Measurements from ENCODE around the gene MMP12.

The MMP12 gene

GRCh38 chr11:102850973-102851745 lies 23.6 kb downstream of the MMP12 start:
- no peak for DNase-seq

GRCh38 chr11:102849311-102849710 lies 25.5 kb downstream of the MMP12 start:
- DNase-seq = no peak

GRCh38 chr11:102846292-102846691 lies 28.5 kb downstream of the MMP12 start:
- DNase-seq = no peak

- DNase-seq = no peak
These were observed 31.3 kb downstream of the MMP12 start, which contains the start of gene MMP3 for GRCh38 chr11:102843489-102843888. MMP3 (minus strand) TSS chr11:102843609; CDS start chr11:102843546, 63 bp downstream.

- no peak for DNase-seq
These were observed 31.9 kb downstream of the MMP12 start for GRCh38 chr11:102842930-102843329.

- no peak for DNase-seq
These were observed 34.8 kb downstream of the MMP12 start for GRCh38 chr11:102840018-102840417.

- no peak for DNase-seq
These were observed 37.1 kb downstream of the MMP12 start for GRCh38 chr11:102837646-102838045.

- DNase-seq = no peak
These were observed 37.6 kb downstream of the MMP12 start for GRCh38 chr11:102837156-102837555.

- DNase-seq = no peak
These were observed 38.4 kb downstream of the MMP12 start for GRCh38 chr11:102836290-102836875.

GRCh38 chr11:102833731-102834130 lies 41.1 kb downstream of the MMP12 start:
- no peak for DNase-seq

GRCh38 chr11:102832612-102833011 lies 42.2 kb downstream of the MMP12 start:
- no peak for DNase-seq

- peak; percentile 34 for DNase-seq
These were observed 43.0 kb downstream of the MMP12 start for GRCh38 chr11:102831489-102832440.

- DNase-seq = no peak
These were observed 43.7 kb downstream of the MMP12 start for GRCh38 chr11:102831128-102831488.

GRCh38 chr11:102830001-102830727 lies 44.6 kb downstream of the MMP12 start:
- DNase-seq = no peak

- no peak for DNase-seq
These were observed 45.3 kb downstream of the MMP12 start for GRCh38 chr11:102829316-102830000.

GRCh38 chr11:102824556-102824955 lies 50.2 kb downstream of the MMP12 start:
- DNase-seq = no peak

GRCh38 chr11:102819491-102819890 lies 55.3 kb downstream of the MMP12 start:
- DNase-seq = no peak

GRCh38 chr11:102813484-102813883 lies 61.3 kb downstream of the MMP12 start:
- DNase-seq = no peak

All from right kidney (tissue), 1 donor.